GM19467 (cell line): Measurements from ENCODE around the gene JPH2.
"Not testable (repeated sequence)": the region's sequence is repeated elsewhere in the genome, so short reads cannot be mapped to it uniquely, and the experiment has no call there.

Experiments
- ATAC-seq: cut with Tn5 transposase; IDR thresholded peaks from one replicate; pipeline ENCODE4 v1.9.1; 2021; ENCODE audit warnings: mild to moderate bottlenecking, moderate library complexity; ENCODE audit not compliant: unreplicated experiment

JPH2 gene

DNA sequence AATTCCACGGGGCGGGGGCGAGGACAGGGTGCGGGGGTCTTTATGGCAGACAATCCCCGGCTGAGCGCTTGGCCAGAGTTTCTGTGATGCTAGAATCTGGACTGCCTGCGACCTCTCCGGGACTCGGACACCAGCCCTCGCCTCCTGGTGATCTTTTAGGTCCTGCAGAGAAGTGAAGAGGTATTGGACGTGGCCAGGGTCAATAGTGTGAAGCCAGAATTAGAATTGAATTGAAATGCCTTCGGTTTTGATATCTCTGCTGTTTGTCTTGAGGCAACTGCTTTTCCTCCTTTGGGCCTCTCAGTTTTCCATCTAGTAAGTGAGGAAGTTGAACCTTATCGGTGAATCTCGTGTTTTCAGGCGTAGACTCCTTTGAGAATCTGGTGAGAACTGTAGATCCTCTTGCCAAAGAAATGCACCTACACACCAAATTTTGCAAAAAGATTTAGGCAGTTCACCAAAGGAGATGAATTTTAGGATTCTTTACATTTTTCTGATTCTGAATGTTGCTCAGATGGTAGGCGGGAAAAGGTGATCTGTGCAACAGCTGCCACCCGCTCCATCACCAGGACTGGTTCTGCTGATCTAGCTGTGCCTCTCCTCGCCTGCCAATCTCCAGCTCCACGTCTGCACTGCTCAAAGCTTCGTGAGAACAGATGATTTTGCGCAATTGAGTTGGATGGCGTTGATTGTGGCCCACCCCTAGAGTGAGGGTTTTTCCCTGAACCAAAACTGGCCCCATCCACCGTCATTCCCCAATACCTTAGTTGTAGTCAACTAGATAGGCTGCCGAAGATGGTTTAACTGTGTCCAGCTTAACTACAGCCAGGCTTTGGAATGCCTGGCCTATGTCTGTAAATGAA is 24.4 kb upstream of the JPH2 start:
- no peak for ATAC-seq

DNA sequence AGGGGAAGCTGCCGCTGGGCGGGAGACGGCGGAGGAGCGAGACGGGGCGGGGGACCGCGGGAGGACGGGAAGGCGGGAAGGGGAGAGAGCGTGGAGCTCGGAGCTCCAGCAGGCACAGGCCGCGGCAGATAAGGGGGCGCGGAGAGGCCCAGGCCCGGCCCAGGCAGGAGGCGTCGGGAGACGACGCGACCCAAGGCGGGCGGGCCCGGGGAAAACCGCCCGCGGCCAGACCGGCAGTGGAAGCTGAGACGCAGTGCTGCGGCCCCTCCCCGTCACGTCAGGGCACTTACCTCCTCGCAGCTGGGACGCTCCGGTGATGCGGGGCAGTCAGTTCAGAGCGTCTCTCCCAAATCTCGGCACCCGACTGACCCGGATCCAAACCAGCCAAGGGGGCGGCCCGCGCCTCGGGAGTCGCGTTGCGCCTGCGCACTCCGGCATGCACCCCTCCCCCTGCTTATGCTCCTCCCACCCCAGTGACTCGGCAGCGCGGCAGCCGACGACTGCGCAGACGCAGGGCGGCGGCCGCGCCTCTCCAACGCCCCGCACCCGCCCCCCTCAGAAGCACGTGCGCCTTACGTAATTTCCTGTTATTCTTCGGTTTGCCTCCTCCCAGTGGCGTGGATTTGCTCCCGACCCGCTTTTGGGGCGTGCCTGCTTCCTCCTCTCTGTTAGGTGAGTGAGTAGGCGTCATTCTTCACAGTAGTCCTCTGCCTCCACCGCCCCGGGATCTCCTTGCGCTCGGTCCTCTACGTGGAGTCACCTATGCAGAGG is 23.6 kb upstream of the JPH2 start, which contains the start of gene OSER1:
Gene OSER1, minus strand, starts transcription at position 366 of the 771 bp plus-strand sequence. CDS start 3,814 bp downstream, outside the sequence.
- ATAC-seq = peak; percentile 72

DNA sequence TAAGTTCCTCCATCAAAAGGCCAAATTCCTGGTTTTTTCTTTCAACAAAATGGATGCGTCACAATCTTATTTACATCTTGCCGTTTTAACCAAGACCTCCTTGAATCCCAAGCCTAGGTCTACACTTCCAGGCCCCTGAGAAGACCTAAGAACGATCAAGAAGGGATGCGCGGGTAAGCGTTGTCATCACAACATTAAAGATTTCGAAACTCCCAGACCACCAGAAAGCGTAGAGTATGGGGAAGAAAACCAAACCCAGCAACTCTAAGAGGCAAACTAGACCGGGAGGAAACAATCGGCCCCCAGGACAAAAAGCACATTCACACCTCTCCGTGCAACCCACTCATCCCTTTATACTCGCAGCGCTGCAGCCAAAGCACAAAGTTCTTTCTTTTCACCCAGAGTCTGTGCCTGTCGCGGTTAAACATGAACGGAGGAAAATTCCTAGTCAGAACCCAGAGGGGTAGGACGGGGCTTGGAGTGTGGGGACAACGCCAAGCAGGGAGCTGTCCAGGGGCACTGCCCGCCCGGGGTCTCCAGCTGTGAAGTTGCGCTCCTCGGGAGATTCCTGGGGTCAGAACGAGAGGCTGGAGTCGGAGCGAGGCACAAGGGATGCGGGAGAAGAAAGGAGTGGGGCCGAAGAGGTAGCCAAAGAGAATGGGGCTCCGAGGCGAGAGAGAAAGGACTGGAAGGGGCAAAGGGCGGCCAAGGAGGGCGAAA is 22.9 kb upstream of the JPH2 start:
- no peak for ATAC-seq

DNA sequence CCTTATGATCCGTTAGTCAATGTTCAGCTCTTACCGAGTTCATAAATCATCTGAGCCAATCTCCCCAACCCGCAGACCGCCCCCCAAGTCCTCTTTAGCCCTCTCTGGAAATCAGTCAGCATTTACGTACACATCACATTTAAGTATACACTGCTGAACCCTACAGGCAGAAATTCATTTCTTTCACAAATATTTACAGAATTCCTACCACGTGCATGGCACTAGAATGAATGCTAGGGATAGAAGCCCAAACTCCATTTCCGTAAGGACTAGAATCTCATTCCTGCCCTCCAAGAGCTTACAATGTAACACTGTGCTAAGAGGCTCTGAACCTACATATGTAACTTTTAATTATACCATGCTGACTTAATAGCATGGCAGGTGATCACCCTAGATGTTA is 21.8 kb upstream of the JPH2 start:
- no peak for ATAC-seq

DNA sequence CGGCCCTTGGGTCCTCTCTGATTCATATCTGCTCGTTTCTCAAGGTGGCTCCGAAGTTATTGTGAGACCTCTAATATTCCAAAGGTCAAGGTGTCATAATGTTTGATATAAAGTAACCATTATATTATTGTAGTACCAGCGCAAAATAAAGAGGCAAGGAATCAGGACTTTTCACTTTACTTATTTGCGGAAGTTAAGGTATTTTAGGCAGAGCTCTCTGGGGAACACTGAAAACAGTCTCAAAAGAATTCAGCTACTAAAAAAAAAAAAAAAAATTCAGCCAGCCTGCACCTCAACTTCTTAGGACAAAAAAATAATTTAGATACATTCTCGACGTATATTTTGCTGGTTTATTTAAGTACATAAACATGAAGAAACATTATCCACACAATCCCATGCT is 21.2 kb upstream of the JPH2 start:
- ATAC-seq = no peak

DNA sequence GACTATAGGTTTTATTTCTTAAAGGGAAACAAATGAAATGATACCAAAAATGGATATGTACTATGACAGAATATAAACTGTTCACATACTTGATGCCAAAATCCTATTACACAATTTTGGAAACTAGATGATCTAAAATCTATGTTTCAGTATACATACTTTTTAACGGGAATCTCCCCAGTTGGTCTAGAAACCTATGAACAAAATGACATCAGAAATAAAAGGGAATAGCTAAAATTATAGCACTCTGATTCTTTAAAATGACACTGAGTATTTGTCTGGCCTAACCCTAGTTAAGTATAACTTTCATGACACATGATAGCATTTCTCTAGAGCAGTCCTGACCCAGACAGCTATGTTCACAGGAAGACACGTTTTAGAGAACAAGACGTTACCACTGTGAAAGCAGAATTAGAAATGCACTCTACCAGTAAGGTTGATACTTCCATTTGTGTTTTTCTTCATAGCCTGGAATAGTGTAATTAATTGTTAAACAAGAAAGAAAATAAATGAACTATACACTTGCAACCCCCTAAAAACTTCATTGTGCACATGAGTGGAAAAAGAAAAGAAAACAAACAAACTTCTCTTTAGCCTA is 20.2 kb upstream of the JPH2 start:
- no peak for ATAC-seq

DNA sequence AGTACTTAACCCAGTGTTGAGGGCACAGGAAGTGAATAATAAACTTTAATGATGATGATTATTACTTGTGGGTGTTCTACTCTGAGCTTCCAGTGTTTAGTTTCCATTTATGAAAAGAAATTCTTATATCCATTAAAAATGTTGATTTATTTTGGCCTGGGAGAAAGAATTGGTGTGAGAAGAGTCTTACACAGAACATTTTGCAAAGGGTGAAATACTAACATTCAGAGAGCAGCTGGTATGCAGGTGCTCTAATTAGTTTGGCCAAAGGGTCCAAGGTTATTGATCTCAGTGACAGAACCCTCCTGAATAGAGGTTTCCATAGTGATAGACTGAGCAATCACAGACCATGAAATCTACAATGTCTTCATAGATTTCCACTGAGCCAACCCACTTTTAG is 19.1 kb upstream of the JPH2 start:
- no peak for ATAC-seq

DNA sequence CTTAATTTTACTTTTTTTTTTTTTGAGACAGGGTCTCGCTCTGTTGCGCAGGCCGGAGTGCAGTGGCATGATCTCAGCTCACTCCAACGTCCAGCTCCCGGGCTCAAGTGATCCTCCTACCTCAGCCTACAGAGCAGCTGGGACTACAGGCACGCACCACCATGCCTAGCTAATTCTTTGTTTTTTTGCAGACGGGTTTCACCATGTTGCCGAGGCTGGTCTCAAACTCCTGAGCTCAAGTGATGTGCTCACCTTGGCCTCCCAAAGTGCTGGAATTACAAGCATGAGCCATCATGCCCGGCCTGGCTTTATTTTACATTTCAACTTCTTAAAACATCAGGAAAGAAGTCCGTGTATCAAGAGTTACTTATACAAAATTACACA is 17.8 kb upstream of the JPH2 start:
- ATAC-seq = no peak

DNA sequence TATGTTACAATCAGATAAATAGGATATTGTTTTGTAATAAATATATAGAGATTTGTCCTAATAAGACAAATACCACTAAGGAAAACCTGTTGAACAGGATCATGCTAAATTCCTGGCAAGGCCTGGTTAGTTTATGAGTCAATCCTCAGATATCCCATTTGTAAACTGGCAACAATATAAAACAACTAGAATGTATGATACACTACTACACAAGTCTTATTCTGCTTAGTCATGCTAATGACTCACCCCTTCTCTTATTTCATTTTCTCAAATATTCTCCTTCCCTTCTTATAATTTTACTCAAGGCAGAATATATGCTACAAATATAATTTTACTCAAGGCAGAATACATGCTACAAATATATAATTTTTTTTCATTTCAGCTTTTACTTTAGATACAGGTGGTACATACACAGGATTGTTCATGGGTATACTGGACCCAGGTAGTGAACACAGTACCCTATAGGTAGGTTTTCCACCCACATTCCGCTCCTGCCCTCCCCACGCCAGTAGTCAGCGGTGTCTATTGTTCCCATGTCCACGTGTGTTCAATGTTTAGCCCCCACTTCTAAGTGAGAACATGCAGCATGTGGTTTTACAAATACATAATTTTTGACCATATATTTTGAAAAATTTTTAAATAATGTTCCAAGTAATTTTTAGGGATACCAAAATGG is 17.3 kb upstream of the JPH2 start:
- ATAC-seq = no peak

DNA sequence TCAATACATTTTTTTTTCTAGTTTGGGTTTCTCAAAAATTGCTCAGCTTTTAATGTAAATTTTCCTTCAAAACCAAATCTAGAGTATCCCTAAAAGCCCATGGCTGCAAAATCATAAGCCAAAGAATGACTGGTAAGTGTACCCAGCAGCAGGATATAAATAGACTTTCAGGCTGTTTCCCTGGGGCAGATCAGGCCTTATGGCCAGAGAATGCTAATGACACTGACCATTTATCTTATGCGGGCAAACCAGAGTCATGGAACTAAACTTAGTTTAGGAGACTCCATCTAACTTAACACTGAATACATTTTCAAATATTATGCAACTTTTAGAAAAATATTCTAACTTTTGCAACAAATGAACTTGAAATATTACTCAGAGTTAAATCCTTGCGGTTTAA is 16.2 kb upstream of the JPH2 start:
- no peak for ATAC-seq

DNA sequence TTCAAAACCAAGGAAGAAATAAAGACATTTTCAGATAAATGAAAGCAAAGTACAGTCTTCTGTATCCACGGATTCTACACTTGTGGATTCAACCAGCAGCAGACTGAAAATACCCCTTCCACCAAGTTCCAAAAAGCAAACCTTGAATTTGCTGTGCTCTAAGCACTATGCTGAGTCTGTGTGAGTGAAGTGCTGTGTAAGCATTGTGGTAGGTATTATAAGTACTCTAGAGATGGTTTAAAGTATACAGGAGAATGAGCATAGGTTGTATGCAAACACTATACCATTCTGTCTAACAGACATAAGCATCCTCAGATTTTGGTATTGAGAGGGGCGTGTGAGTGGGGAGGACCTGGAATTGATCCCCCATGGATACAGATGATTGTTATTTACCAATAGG is 14.0 kb upstream of the JPH2 start:
- no peak for ATAC-seq

DNA sequence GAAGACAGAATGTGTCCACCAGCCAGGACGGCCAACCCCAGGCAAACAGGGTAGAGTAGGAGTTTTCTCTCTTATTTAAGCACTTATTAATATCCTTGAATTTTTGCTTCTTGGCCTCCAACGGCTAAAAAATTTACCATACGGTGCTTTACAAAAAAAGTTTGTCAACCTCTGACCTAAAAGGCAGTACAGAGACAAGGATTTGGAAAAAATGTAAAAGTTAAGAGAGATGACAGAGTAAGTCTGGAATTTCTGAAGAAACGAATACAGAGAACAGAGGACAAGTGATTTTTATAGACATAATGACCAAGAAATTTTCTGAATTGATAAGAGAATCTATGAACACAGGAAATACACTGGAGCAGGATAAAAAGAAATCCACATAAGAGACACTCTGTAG is 13.4 kb upstream of the JPH2 start:
- no peak for ATAC-seq

DNA sequence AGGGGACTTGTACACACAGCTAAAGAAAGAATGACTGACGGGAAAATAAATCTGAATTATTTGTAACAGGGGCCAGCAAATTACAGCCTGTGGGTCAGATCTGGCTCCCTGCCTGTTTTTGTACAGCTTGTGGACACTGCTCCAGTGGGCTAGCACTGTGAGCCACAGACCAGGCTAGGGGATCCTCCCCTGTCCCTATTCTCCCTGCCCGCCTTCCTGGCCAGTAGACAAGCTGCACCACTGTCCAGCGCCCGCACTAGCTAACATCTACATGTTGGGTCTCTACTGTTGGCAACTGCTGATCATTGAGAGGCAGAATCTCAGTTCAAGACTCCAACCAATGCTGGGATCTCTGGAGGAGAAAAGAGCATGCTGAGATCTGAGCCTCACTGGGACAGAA is 12.9 kb upstream of the JPH2 start:
- no peak for ATAC-seq

DNA sequence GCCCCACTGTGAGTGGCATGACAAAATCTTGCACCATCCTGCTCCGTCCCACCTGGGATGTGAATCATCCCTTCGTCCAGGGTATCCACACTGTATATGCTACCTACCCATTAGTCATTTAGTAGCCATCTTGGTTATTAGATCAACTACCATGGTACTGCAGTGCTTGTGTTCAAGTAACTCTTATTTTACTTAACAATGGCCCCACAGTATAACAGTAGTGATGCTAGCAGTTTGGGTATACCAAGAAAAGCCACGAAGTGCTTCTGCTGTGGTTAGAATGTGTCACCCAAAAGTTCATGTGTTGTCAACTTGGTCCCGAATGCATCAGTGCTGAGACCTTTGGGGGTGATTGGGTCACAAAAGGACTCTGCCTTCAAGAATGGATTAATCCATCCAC is 11.9 kb upstream of the JPH2 start:
- ATAC-seq = no peak

DNA sequence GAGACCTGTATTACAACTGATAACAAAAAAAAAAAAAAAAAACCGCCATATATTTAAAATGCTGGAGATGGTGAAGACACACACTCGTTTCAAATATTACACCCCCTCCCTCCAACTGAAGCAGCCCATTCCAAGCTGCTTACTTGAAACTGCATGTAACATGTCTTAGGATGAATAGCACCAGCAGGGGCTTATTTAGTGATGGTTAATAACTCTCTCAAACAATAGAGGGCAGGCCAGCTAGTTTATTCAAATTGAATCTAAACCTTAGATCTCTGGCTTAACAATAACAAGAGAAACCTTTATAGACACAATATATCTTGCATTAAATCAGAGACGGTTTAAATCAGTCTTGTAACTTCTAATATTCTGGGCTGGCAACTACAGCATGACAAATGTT is 9.3 kb upstream of the JPH2 start:
- no peak for ATAC-seq

DNA sequence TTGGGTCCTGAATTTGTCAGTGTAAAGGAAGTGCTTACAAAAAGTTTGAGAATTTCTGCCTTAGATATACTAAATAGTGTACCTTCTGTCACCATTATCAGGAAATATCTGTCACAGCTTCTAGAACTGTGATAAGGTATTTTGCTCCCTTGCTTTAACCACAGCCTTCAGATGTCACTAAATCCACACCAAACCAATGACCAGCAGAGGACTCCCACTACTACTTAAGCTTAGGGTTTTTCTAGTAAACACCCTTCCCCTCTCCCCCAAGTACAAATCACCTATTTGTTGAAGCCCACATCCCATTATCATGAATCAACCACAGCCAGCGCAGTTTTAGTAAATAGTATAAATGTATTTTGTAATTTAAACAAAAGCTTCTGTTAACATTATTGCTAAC is 8.6 kb upstream of the JPH2 start:
- ATAC-seq = no peak

DNA sequence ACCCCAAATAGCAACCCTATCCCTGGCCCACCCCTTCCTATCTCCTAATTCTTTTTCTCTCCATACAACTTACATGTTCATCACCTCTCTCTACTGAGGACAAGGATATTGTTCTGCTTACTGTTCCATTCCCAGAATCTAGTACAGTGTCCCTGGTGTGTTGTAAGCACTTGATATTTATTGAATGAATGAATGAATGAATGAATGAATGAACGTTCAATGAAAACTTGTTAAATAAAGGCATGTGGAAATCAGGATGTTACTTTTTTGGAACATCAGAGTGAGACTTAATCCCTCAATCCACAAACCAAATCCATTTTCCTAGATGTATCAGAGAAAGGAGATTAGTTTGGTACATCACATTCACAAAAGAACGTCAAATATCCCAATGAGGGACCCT is 6.8 kb upstream of the JPH2 start:
- no peak for ATAC-seq

DNA sequence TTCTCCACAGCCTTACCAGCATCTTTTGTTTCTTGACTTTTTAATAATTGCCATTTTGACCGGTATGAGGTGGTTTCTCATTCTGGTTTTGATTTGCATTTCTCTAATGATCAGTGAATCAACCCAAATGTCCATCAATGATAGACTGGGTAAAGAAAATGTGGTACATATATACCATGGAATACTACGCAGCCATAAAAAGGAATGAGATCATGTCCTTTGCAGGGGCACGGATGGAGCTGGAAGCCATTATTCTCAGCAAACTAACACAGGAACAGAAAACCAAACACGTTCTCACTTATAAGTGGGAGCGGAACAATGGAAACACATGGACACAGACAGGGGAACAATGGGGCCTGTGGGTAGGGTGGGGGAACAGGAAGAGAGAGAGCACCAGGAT is 4.7 kb upstream of the JPH2 start:
- ATAC-seq = not testable (repeated sequence)

DNA sequence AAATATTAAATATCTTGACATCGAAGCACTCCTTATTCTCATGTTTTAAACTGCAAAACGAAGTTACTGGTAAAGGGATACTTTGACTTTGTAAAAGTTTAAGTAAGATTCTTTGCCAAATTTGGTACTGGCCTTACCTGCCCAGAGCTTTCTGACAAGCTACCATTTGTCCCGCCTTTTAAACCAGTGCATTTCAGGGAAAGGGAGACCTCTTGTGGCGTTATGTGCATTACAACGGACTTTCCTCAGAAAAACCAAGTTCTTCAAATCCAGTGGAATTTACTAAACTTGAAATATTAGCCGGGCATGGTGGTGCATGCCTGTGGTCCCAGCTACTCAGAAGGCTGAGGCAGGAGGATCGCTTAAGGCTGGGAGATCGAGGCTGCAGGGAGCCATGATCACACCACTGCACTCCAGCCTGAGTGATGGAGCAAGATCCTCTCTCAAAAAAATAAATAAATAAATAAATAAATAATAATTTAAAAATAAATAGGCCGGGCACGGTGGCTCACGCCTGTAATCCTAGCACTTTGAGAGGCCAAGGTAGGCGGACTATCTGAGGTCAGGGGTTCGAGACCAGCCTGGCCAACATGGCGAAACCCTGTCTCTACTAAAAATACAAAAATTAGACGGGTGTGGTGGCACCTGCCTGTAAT is 3.3 kb upstream of the JPH2 start:
- ATAC-seq = not testable (repeated sequence)

DNA sequence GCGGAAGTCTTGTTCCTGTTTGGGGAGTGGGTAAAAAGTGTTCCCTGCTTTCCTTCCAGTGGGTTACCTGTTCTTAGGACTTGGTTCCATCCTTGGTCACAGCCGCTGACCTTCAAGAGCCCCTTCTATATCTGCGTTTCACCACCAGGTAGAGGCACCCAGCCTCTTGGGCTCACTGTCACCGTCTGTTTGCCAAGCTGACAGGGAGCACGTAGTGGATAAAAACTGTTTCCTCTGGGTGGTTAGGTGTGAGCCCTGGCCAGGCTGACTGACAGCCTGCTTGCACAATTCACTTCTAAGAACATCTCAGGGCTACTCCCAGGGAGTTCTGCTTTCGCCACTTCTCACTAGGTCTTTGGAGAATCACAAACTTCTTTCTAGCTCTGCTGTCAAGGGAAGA is 1.8 kb upstream of the JPH2 start:
- no peak for ATAC-seq
